ENCODE measurements around the gene DSTN.

- no peak for TF ChIP-seq CTCF (IDR thresholded peaks at IDR 0.05)
- TF ChIP-seq POLR2A (IDR thresholded peaks at IDR 0.05) = peak in 1 of 4 donors; percentile 32
Measured at GRCh38 chr20:17610566-17611289, 40.9 kb downstream of the DSTN start.

All from esophagus squamous epithelium (tissue), 4 donors.